Panc1 (cell line): ENCODE data around the gene CYTH4.

Source experiments
- CTCF ChIP-seq: fragments of 450-650 bp; IDR thresholded peaks from 2 replicates; pipeline ENCODE4 v1.5.1; 2017; ENCODE audit warnings: mild to moderate bottlenecking
- POLR2AphosphoS5 ChIP-seq: IDR thresholded peaks from 2 replicates; pipeline ENCODE4 v1.6.1; 2012; ENCODE audit warnings: mild to moderate bottlenecking, low read depth, low read length, moderate library complexity
- SIN3A ChIP-seq: IDR thresholded peaks from 2 replicates; pipeline ENCODE4 v1.6.1; 2012; ENCODE audit warnings: low read depth, mild to moderate bottlenecking, low read length, moderate library complexity, borderline replicate concordance; ENCODE audit not compliant: insufficient read depth
- TCF7L2 ChIP-seq: IDR thresholded peaks from 2 replicates; pipeline ENCODE4 v1.6.1; 2011; ENCODE audit warnings: mild to moderate bottlenecking, low read depth, low read length, inconsistent platforms

GRCh38 chr22:37319469-37319868 is 37.2 kb downstream of the CYTH4 start:
- TF ChIP-seq CTCF (no peak), POLR2AphosphoS5 (no peak), SIN3A (no peak), TCF7L2 (no peak)
